PFSK-1 (cell line): ENCODE results near the gene NUDT6.

Source experiments
- FOXP2 ChIP-seq: optimal IDR thresholded peaks from 2 replicates; pipeline ENCODE3; 2011; ENCODE audit warnings: borderline replicate concordance, control low read depth, inconsistent platforms; ENCODE audit not compliant: insufficient read depth; ENCODE audit errors: extremely low read length, extremely low read depth
- POLR2AphosphoS5 ChIP-seq: IDR thresholded peaks from 2 replicates; pipeline ENCODE4 v1.6.1; 2012; ENCODE audit warnings: low read depth, mild to moderate bottlenecking, control low read depth, low read length, moderate library complexity
- REST ChIP-seq, 2 experiments: IDR thresholded peaks; 2 replicates each; pipeline versions ENCODE4 v1.6.1 to v1.8.0; 2011 to 2012; ENCODE audit warnings: low read depth in 2 of 2, low read length in 2 of 2, control low read depth in 1 of 2, inconsistent platforms in 1 of 2, mild to moderate bottlenecking in 1 of 2, moderate library complexity in 1 of 2; ENCODE audit not compliant: insufficient read depth in 1 of 2
- SIN3A ChIP-seq: IDR thresholded peaks from 2 replicates; pipeline ENCODE4 v1.6.1; 2012; ENCODE audit warnings: mild to moderate bottlenecking, low read length, moderate library complexity, borderline replicate concordance; ENCODE audit not compliant: insufficient read depth
- TAF1 ChIP-seq: IDR thresholded peaks from 2 replicates; pipeline ENCODE4 v1.6.1; 2012; ENCODE audit warnings: low read length, control low read depth, borderline replicate concordance; ENCODE audit not compliant: insufficient read depth

NUDT6 gene

GRCh38 chr4:122899682-122900081 lies 22.7 kb downstream of the NUDT6 start:
- TF ChIP-seq POLR2AphosphoS5 (no peak), SIN3A (no peak), REST (IDR thresholded peaks at IDR 0.05; ENCODE audit: insufficient read depth in 1 of 2, low read depth in 2 of 2, low read length in 2 of 2) (no peak), FOXP2 (no peak), TAF1 (no peak)

- no peak for TF ChIP-seq FOXP2
- TF ChIP-seq POLR2AphosphoS5: no peak
- TF ChIP-seq SIN3A: no peak
- TF ChIP-seq REST (IDR thresholded peaks at IDR 0.05; ENCODE audit: insufficient read depth in 1 of 2, low read depth in 2 of 2, low read length in 2 of 2): no peak
- no peak for TF ChIP-seq TAF1
These were observed 23.8 kb downstream of the NUDT6 start for GRCh38 chr4:122898370-122899150.

- TF ChIP-seq FOXP2 (no peak), REST (IDR thresholded peaks at IDR 0.05; ENCODE audit: insufficient read depth in 1 of 2, low read depth in 2 of 2, low read length in 2 of 2) (no peak), POLR2AphosphoS5 (no peak), TAF1 (no peak), SIN3A (no peak)
These were observed 26.1 kb downstream of the NUDT6 start for GRCh38 chr4:122896270-122896669.

GRCh38 chr4:122895336-122895995 lies 26.9 kb downstream of the NUDT6 start:
- TF ChIP-seq TAF1: no peak
- no peak for TF ChIP-seq FOXP2
- TF ChIP-seq REST (IDR thresholded peaks at IDR 0.05; ENCODE audit: insufficient read depth in 1 of 2, low read depth in 2 of 2, low read length in 2 of 2): no peak
- TF ChIP-seq SIN3A: no peak
- no peak for TF ChIP-seq POLR2AphosphoS5
